ENCODE data around the gene PCDH7. TPM values are rescaled to one million over a fixed set of nuclear protein-coding genes. Genes with fewer than 3 reads are reported as not detected.
A peak's percentile ranks its signal among the peaks of the same experiment; 100 is the strongest.

Gene PCDH7
- total RNA-seq (2014; rRNA removed; shearing (Covaris generic)) (not detected in 2 replicates), total RNA-seq (2022) (not detected in 2 replicates), Bru-seq, nascent RNA (percentile 14 among the genes with signal in this experiment), BruChase-seq, experiment 1, labeled RNA remaining after a 6-hour chase (percentile 12 among the genes with signal in this experiment), BruChase-seq, experiment 2, labeled RNA remaining after a 2-hour chase (percentile 16 among the genes with signal in this experiment)
- long read RNA-seq: 0 reads

GRCh38 chr4:30720021-30720660 lies at the start of gene PCDH7:
TSS of gene PCDH7 (plus strand) at chr4:30720369. CDS start at chr4:30721423, 1,054 bp downstream.
- no TSS peak for BruUV-seq (replicated peaks)
- Histone ChIP-seq H3K9me2 (ENCODE audit: insufficient read depth, low read length) (no peaks in the 10 kb centered on the region), H3K4me1 (ENCODE audit: insufficient read depth, low read length, poor library complexity, severe bottlenecking) (no peaks in the 10 kb centered on the region), H4K20me1 (ENCODE audit: insufficient read depth, low read length) (no peaks in the 10 kb centered on the region), H2AFZ (ENCODE audit: low read length) (no peak within 1 kb of the TSS), H3K4me3 (ENCODE audit: low read depth, low read length, poor library complexity, severe bottlenecking) (no peak within 1 kb of the TSS), H3K79me2 (ENCODE audit: insufficient read depth, low read depth, low read length) (no peaks in the 10 kb centered on the region), H3K4me2 (ENCODE audit: low read length) (no peak within 1 kb of the TSS), H3K27ac (ENCODE audit: low read depth, low read length, poor library complexity, severe bottlenecking) (no peak within 1 kb of the TSS), H3K36me3 (ENCODE audit: insufficient read depth, low read length) (no peaks in the 10 kb centered on the region), H3K9me3 (ENCODE audit: low read length) (no peaks in the 10 kb centered on the region)
- DNase-seq (ENCODE audit: low spot score): no peak
- POLR2A ChIA-PET: no interaction called here
- intact Hi-C loops (cut with micrococcal nuclease; ENCODE audit: unreplicated experiment): no loop called here
- TF ChIP-seq EZH2phosphoT487 (IDR thresholded peaks at IDR 0.05; ENCODE audit: borderline replicate concordance, low read depth, low read length) (no peak), CTCF (conservative IDR thresholded peaks at IDR 0.05; ENCODE audit: low read length) (no peak)
- CTCF ChIA-PET (ENCODE audit: unreplicated experiment): interaction anchor here (0.6 kb wide), 1 partner anchor 627 kb away, joined by 3 read pairs; no protein-coding TSS in a partner anchor

- Histone ChIP-seq H3K4me1 (ENCODE audit: insufficient read depth, low read length, poor library complexity, severe bottlenecking) (no peaks in the 10 kb centered on the region), H3K4me2 (ENCODE audit: low read length) (no peak overlapping the region), H3K9me2 (ENCODE audit: insufficient read depth, low read length) (no peaks in the 10 kb centered on the region), H3K79me2 (ENCODE audit: insufficient read depth, low read depth, low read length) (no peaks in the 10 kb centered on the region), H3K27ac (ENCODE audit: low read depth, low read length, poor library complexity, severe bottlenecking) (no peak overlapping the region), H4K20me1 (ENCODE audit: insufficient read depth, low read length) (no peaks in the 10 kb centered on the region), H2AFZ (ENCODE audit: low read length) (no peak overlapping the region), H3K4me3 (ENCODE audit: low read depth, low read length, poor library complexity, severe bottlenecking) (no peak overlapping the region), H3K9me3 (ENCODE audit: low read length) (no peaks in the 10 kb centered on the region), H3K36me3 (ENCODE audit: insufficient read depth, low read length) (no peaks in the 10 kb centered on the region)
- TF ChIP-seq EZH2phosphoT487 (IDR thresholded peaks at IDR 0.05; ENCODE audit: borderline replicate concordance, low read depth, low read length): no peak
- TF ChIP-seq CTCF (conservative IDR thresholded peaks at IDR 0.05; ENCODE audit: low read length): no peak
- ChIA-PET POLR2A (no interaction called here), CTCF (ENCODE audit: unreplicated experiment) (no interaction called here)
- BruUV-seq (replicated peaks): no TSS peak
- intact Hi-C loops (cut with micrococcal nuclease; ENCODE audit: unreplicated experiment): no loop called here
- no peak for DNase-seq (ENCODE audit: low spot score)
These were observed 48.2 kb upstream of the PCDH7 start for GRCh38 chr4:30671926-30672448.

GRCh38 chr4:30696191-30696590 lies 24.0 kb upstream of the PCDH7 start:
- no peaks in the 10 kb centered on the region for H4K20me1 ChIP-seq (ENCODE audit: insufficient read depth, low read length)
- H3K27ac ChIP-seq (ENCODE audit: low read depth, low read length, poor library complexity, severe bottlenecking): no peak overlapping the region
- POLR2A ChIA-PET: no interaction called here
- no peak overlapping the region for H2AFZ ChIP-seq (ENCODE audit: low read length)
- H3K4me3 ChIP-seq (ENCODE audit: low read depth, low read length, poor library complexity, severe bottlenecking): no peak overlapping the region
- H3K9me2 ChIP-seq (ENCODE audit: insufficient read depth, low read length): no peaks in the 10 kb centered on the region
- no peaks in the 10 kb centered on the region for H3K79me2 ChIP-seq (ENCODE audit: insufficient read depth, low read depth, low read length)
- no TSS peak for BruUV-seq (replicated peaks)
- H3K9me3 ChIP-seq (ENCODE audit: low read length): no peaks in the 10 kb centered on the region
- DNase-seq (ENCODE audit: low spot score): no peak
- H3K36me3 ChIP-seq (ENCODE audit: insufficient read depth, low read length): no peaks in the 10 kb centered on the region
- intact Hi-C loops (cut with micrococcal nuclease; ENCODE audit: unreplicated experiment): no loop called here
- CTCF ChIA-PET (ENCODE audit: unreplicated experiment): no interaction called here
- no peaks in the 10 kb centered on the region for H3K4me1 ChIP-seq (ENCODE audit: insufficient read depth, low read length, poor library complexity, severe bottlenecking)
- H3K4me2 ChIP-seq (ENCODE audit: low read length): no peak overlapping the region
- TF ChIP-seq EZH2phosphoT487 (IDR thresholded peaks at IDR 0.05; ENCODE audit: borderline replicate concordance, low read depth, low read length) (no peak), CTCF (conservative IDR thresholded peaks at IDR 0.05; ENCODE audit: low read length) (no peak)

Data from OCI-LY7 (cell line).